Activated T-cell treated with anti-CD3 and anti-CD28 coated beads for 4 hours (primary cell): ENCODE data around the gene TRAPPC3.
"Not testable (repeated sequence)": the region's sequence is repeated elsewhere in the genome, so short reads cannot be mapped to it uniquely, and the experiment has no call there.

Experiments
- DNase-seq: peaks from one replicate; pipeline ENCODE4 v3.0.0-alpha.2; 2020

TRAPPC3 gene

DNA sequence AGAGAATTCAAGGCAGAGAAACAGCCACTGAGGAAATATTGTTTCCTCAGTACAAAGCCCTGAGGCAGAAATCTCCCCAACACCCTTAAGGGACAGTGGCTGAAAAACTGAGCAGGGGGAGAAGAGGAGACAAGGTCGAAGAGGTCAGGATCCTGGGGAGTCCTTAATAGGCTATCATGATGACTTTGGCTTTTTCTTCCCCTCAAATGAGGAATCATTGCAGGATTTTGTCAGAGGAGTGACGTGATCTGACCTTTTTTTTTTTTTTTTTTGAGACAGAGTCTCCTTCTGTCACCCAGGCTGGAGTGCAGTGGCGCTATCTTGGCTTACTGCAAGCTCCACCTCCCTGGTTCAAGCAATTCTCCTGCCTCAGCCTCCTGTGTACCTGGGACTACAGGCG is 16.9 kb upstream of the TRAPPC3 start:
- no peak for DNase-seq

DNA sequence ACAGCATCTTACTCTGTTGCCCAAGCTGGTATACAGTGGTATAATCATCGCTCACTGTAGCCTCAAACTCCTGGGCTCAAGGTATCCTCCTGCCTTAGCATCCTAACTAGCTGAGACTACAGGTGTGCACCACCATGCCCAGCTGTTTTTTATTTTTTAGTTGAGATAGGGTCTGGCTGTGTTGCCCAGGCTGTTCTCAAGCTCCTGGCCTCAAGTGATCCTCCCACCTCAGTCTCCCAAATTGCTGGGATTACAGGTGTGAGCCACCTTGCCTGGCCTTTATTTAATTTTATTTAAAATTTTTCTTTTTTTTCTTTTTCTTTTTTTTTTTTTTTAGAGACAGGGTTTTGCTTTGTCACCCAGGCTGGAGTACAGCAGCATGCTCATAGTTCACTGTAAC is 15.9 kb upstream of the TRAPPC3 start:
- no peak for DNase-seq

DNA sequence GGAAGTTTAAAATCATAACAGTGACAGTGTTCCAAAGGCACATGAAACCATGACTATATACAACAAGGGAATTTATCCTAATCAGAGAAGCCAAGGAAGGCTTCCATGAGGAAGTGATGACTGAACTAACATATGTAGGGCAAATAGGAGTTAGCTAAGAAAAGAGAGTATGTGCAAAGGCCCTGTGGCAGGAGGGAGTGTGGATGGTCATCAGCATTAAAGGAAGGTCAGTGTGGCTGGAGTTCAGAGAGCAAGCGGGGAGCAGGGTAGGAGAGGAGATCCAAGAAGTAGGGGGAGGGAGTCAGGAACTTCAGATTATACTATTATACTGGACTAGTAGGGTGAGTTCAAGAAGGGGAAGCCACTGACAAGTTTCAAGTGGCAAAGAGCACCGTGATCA is 15.1 kb upstream of the TRAPPC3 start:
- no peak for DNase-seq

DNA sequence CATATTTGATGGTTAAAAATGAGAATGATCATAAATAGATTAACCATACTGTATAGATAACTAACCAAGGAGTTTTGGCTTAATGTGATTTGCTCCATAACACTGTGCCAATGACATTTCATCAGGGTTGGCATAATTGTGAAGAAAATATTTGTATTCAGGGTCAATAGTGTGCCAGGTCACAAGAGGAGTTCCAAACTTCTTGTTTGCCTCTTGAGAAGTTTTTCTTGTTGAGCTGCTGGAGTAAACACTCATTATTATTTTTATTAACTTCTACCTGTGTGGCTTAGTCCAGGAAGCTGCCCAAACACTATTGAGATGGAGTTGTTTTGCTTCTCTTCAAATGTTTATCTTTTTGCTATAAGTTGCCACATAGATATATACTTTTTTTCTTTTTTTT is 14.1 kb upstream of the TRAPPC3 start:
- no peak for DNase-seq

DNA sequence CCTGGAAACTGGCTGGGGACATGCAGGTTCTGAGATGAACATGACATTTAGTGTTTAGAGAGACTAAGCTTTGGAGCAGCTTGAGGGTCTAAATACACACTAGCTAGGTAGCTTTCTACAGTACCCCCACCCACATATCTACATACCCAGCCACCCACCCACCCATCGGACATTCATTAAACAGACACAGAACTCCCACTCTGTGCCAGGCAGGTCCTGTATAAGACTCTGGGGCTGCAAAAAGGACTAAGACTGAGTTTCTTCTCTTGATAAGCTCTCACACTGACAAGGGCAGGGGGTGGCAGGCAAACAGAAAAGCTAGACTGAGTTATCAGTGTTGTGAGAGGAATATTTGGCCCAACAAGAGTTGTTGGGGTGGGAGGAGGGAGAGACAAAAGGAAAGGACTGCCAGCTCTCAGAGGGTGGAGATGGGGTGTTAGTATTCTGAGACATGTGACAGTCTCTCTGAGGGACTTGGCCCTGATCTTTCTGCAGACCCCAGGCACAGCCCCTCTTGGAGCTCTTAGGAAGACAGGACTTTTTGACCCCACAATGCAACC is 13.5 kb upstream of the TRAPPC3 start:
- no peak for DNase-seq

DNA sequence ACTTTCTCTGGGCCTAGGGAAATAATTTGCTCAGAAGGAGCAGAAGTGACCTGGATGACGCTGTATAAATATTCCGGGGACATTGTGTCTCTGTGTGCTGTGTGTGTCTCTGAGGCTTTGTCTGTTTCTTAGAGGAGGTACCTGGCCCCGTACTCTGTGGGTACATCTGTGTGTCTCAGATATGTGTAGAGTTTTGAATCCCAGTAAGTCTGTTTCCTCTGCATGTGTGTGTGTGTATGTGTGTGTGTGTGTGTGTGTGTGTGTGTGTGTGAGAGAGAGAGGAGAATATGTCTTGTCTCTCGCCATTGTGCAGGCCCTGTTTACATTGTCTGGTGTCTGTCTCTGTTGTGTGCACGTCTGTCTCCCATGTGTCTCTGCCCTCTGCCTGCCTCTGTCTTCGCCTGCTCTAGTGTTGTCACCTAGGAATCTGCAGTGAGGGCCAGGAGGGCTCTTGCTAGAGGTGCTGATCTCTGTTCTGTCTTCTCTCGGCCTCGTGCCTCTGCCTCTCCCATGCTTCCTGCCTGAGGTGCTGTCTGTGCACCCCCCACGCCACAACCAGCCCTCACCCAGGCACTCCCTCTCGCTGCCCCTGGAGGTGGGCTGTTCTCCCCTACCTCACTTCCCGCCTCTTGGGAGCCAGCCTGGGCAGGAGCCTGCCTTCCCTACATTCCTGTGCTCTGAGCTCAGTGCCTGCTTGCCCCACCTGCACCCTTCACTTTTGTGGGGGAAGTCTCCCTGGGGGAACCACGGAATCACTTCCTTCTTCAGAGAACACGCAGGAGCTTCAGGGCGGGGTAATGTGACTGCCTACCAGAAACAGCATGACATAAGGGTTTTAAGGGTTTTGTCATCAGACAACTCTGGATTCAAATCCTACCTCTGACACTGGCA is 12.6 kb upstream of the TRAPPC3 start:
- DNase-seq, result no peak

DNA sequence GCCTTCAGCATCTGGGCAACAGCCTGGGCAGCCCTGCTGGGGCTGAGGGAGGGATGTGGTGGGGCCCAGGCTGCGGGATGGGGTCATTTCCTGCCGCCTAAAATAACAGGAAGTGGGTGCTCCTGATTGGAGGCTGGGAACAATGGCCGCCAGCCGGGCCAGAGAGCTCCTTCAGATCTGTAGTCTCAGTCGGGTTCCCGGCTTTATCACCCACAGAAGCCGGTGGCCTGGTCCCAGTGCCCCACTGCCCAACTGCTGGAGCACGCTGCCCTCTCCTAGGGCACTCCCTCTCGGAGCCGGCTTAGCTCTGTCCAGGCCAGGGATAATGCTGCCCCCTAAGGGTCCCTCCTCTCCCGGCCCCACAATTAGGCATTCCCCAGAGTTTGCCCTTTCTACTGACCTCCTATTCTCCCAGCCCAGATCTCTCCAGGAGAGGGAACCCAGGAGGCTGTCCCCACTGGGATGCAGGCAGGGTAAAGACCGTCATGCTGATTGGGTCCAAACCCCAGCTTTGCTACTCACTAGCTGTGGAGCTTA is 11.7 kb upstream of the TRAPPC3 start:
- DNase-seq, result no peak

DNA sequence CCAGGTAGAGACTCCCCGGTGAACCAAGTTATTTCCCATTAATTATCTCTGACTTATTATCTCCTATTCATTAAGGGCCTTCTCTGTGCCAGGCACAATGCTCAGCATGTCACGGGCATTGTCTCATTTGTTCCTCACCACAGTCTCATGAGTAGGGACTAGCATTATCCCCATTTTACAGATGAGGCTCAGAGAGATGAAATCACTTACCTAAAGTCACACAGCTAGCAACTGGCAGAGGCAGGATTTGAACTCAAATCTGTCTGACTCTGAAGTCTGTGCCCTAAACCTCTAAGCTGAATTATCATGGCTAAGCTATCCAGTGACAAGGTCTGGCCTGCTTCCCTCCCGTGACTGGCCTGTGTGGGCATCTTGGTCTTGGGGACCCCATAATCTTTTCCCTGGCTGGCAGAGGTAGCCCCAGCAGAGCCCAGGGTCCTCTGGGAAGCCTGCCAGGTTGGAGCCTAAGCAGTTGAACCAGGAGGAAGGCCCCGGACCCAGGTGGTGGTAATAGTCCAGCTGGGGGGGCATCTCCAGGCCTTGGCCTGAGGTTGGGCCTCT is 11.2 kb upstream of the TRAPPC3 start:
- DNase-seq, result no peak

DNA sequence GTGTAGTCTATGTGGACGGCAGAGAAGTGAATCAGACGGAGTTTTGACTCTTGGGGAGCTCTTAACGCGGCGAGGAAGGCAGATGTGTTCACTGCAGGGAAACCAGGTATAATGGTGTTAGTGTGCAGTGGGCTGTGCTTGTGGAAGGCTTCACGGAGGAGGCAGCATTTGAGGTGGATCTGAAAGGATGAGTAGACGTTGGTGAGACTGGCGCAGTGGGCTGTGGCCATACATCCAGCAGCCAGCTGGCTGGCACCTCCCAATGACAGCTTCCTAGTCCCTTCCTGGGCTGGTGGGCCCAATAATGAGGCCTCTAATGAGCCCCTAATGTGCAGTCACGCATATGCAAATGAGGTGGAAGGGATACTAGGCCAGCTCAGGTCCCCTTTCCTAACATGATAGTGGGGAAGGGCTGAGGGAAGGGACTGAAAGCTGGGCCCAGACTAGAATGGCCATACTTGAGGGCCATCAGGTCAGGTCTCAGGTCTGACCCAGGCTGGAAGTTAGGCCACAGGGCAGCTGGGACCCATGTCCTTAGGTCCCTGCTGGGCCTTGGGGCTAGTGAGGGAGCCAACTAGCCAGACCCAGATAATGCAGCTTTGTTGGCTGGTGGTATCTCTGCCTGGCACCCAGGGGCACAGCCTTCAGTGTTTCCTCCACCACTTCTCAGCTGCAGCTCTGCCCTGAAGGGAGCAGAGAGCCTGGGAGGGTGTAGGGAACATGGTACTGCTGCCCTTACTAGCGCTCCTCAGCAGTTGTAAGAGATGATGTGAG is 10.5 kb upstream of the TRAPPC3 start:
- no peak for DNase-seq

DNA sequence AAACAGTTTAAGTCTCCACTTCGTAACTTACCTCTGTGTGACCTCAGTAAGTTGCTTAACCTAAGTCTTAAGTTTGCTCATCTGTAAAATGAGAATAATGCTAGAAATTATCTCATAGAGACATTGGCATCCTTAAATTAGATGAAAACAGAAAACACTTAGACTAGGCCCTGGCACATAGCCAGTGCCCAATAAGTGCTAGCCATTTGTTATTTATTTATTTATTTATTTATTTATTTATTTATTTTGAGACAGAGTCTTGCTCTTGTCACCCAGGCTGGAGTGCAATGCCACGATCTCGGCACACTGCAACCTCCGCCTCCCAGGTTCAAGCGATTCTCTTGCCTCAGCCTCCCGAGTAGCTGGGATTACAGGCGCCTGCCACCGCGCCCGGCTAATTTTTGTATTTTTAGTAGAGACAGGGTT is 9.6 kb upstream of the TRAPPC3 start:
- not testable (repeated sequence) for DNase-seq

DNA sequence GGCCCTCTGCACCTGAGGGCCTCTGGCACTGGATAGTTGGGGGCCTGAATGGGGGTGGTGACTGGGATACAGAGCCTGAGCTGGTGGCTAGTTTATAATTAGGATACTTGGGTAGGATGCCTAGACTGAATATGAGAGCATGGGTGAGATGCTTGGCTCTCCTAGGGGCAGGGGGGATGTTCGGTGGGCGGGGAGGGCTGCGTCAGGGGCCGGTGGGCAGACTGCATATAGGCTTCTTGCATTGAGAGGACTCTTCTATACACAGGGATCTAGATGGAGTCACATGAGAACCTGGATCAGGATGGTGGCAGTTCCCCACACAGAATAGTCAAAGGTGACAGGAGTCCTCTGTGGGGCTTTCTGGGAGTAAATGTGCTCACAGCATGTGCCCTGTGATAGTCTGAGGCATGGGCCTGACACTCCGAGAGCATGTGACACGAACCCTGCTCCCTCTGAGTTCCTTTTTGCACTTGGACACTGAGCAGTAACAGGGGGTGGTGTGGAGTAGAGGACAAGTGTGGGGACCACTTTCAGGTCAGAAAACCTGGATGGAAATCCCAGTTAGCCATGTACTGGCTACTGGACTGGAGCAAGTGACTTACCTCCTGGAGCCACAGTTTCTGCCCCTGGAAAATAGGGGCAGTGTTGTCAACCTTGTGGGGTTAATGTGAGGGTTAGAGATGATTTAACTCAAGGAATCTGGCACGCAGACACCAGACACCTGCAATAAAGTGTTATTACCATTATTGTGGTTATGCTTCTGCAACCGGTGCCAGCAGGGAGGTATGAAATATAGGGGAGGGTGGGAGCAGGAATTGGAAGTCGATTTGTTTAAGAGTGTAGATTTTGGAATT is 8.9 kb upstream of the TRAPPC3 start:
- no peak for DNase-seq

DNA sequence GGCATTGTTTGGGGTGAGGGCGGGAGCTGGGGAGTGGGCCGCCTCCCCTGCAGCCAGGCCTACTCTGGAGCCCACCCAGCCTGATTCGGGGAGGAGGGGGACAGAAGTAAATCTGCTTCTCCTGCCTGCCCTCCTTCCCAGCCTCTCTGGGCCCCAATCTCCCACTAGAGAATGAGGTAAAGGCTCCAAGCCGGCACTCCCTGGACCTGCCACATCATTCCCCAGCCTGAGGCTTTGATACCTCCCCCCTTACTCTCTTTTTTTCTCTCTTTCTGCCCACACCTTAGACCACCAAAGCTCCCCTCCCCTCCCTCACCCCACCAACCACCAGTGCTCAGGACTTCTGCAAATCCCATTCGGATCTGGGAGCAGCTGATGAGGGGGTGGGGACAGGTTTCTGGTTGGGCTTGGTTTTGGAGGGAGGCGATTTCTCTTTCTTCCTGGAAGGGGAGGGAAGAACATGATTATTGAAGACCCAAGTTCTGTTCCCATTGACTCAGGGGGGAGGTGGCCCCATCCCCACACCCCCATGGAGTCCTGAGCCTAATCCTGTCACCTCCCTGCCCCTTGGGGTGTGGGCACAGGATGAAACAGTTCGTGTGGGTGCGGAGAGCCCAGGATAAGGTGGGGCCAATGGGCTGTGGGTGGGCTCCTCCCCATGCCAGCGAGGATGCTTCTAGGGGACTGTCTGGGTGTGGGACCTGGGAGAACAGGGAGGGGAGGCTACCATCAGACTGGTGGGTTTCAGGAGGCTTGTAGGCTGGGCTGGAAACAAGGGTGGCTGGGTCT is 8.0 kb upstream of the TRAPPC3 start:
- no peak for DNase-seq

DNA sequence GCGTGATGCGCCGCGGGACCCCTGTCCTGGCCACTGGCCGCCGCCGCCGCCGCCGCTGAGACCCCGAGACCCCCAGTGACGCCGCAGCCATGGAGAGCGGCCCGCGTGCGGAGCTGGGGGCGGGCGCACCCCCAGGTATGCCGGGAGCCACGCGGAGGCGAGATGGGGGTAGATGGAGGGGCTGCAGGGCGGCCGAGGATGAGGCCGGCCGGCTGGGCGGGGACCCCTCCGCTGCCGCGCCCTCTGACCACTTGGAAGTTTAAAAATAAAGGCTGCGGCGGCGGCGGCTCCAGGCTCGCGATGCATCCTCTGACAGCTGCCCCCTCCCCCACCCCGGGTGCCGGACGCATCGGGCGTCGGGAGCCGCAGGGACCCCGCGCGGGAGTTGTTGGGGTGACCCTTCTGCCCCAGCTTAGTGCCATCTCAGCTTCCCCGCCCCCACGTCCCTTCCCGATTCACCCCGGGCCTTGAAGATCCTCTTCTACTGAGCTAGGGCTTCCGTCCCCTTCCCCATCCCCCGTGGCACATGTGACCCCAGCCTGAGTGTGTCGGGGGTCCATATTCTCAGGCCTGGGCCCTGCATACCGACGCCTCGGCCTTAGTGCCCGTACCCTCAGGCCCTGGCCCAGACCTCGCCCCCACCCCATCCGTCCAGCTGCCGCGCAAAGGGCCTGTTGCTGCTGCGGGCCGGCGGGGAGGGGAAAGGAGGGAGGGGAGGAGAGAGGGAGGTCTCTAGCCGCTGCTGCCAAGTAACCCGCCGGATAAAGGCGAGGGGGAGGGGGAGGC is 7.2 kb upstream of the TRAPPC3 start:
- DNase-seq, result no peak

DNA sequence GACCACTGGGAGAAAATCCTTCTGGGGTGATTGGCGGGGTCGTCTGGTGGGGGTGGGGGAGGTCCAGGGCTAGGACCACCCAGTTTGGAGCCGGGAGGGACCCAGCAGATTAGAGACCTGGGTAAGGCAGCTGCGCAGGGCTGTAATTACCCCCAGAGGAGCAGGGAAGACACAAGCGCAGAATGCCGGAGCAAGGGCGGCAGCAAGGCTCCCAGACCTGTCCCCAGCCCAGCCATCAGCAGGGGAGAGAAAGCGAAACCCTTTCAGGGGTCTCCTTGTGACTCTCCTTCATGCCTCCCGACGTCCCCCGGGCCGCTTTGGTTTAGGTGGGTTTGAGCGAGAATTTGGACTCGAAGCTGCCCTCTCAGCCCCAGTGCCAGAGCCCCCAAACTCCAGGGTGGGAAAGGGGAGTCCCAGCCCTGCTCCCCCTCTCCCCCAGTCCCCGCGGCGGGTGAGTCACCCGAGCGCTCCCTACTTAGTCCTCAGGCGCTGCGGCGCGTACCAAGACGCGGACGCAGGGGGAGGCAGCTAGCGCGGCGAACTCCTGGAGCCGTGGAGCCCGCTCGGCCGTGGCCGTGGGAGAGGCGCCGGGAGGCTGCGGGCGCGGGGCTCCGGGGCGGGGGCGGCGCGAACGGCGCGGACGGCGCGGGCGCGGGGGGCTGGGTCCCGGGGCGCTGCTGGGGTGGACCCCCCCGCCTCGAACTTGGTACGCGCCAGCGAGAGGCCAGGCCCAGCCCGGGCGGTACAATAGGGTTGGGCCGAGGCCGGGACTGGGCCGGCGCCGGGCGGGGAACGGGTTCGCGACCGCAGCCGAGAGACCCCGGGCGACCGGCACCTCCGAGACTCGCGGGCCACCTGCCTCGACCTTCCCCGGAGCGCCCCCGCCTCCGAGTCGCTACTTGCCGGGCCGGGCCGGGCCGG is 6.4 kb upstream of the TRAPPC3 start, which contains the start of gene MAP7D1:
Gene MAP7D1, plus strand, starts transcription at position 753 of the 921 bp plus-strand sequence. CDS start 258 bp downstream, outside the sequence.
- DNase-seq, result peak; percentile 69

DNA sequence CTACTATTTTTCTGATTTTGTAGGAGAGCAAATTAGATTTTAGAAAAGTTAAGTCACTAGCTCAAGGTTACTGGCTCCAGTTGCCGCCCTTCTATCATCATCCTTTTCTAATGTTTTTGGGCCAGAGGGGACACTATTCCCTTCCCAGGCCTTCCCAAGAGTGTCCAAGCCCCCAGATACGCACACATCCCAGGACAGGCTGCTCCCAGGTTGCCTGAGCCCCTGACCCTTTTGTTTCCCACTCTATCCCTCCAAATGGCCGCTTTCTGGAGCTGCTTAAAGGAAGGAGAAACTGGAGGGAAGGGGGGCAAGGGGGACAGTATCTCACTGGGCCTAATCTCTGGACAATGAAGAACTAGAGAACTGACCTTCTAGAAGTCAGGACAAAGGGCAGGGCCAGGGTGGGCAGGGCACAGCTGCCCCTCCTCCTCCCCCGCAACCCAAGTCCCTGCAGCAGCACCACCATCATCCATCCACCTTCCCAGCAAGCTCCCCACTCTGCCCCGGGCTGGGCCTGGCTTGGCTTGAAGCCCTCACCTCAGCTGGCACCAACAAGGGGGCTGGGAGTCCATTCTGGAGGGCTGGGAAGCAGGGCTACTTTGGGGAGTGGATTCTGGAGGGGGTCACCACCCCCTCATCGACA is 5.6 kb upstream of the TRAPPC3 start:
- no peak for DNase-seq

DNA sequence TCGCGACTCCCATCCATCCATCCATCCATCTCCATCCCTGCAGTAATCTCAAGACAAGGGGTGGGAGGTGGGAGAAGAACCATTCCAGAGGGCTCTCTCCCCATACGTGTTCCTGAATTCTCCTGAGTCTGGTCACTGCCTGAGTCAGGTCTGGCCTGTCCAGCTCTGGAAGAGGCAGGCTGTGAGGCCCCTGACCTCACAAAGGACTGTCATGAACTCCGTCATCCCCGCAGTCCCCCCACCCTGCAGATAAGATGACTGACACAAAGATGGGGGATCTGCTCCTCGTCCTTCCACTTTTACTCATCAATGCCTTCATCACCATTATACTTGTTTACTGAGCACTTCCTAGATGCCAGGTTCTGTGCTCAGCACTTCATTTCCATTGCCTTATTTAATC is 5.0 kb upstream of the TRAPPC3 start:
- no peak for DNase-seq

DNA sequence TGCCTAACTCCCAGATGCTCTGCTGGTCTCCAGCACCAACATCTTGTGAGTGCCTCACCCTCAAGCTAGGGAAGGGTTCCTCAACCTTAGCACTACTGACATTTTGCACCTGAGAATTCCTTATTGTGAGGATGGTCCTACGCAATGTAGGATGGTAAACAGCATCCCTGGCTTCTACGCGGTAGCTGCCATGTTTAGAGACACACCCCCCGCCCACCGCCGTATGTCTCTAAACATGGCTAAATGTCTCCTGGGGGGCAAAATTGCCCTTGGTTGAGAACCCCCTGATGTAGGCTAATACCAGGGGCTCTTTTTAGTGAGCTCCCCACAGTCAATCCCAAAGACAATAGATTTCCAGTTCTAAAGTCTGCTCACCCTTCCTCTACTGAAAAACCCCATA is 4.2 kb upstream of the TRAPPC3 start:
- DNase-seq, result no peak

DNA sequence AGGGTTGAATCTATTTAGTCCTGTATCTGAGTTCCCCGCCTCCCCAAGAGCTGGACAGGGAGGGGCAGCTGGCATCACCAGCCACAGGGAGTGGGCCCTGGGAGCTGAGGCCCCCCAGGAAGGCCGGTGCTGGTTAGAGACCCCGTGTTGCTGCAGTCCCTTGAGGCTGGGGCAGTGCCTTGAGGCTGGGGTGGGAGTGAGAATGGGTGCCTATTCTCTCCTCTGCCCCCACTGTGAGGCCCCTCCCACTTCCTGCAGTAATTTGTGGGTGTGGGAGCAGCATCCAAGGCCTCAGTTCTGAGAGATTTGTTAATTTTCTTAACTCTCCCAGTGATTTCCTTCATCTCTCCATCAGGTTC is 2.5 kb upstream of the TRAPPC3 start:
- no peak for DNase-seq
